SK-N-SH (cell line): ENCODE results near the gene LCNL1.

Experiments
- EZH2phosphoT487 ChIP-seq: fragments of 200-600 bp; sonication (generic); IDR thresholded peaks from 2 replicates; pipeline ENCODE4 v1.6.1; 2017; ENCODE audit warnings: low read depth, mixed run types, mild to moderate bottlenecking, antibody characterized with exemption, moderate library complexity, borderline replicate concordance
- FOXM1 ChIP-seq: IDR thresholded peaks from 2 replicates; pipeline ENCODE4 v1.4.0; 2012; ENCODE audit warnings: low read depth, mild to moderate bottlenecking
- GATA2 ChIP-seq: sonication (generic); formaldehyde crosslinking; IDR thresholded peaks from 2 replicates; pipeline ENCODE4 v1.5.0; 2020; ENCODE audit warnings: mild to moderate bottlenecking, missing genetic modification reagents
- JUND ChIP-seq: IDR thresholded peaks from 2 replicates; pipeline ENCODE4 v1.4.0; 2012
- NRF1 ChIP-seq: IDR thresholded peaks from 2 replicates; pipeline ENCODE4 v1.6.1; 2012; ENCODE audit warnings: low read depth, mild to moderate bottlenecking, low read length
- PBX3 ChIP-seq: IDR thresholded peaks from 2 replicates; pipeline ENCODE4; 2012
- POLR2AphosphoS5 ChIP-seq: IDR thresholded peaks from 2 replicates; pipeline ENCODE4 v1.6.1; 2012; ENCODE audit warnings: low read depth, low read length
- RAD21 ChIP-seq: IDR thresholded peaks from 2 replicates; pipeline ENCODE4 v1.6.1; 2012; ENCODE audit warnings: mild to moderate bottlenecking, low read length
- SIN3A ChIP-seq: IDR thresholded peaks from 2 replicates; pipeline ENCODE4 v1.6.1; 2012; ENCODE audit warnings: low read depth, mild to moderate bottlenecking, low read length, moderate library complexity, borderline replicate concordance
- TAF1 ChIP-seq: IDR thresholded peaks from 2 replicates; pipeline ENCODE4 v1.6.1; 2012; ENCODE audit warnings: low read depth, mild to moderate bottlenecking, low read length, moderate library complexity, borderline replicate concordance
- TCF12 ChIP-seq: IDR thresholded peaks from 2 replicates; pipeline ENCODE4 v1.4.0; 2012
- YY1 ChIP-seq: IDR thresholded peaks from 2 replicates; pipeline ENCODE4 v1.4.0; 2012; ENCODE audit warnings: low read depth, mild to moderate bottlenecking
- TF ChIP-seq, protein P1 (sequence below): fragments of 200-600 bp; sonication (generic); IDR thresholded peaks from 2 replicates; pipeline ENCODE4 v1.6.1; 2017; ENCODE audit warnings: antibody characterized with exemption, mild to moderate bottlenecking, moderate library complexity

GRCh38 chr9:137034709-137035506 is 52.1 kb downstream of the LCNL1 start:
- TF ChIP-seq, protein P1, sequence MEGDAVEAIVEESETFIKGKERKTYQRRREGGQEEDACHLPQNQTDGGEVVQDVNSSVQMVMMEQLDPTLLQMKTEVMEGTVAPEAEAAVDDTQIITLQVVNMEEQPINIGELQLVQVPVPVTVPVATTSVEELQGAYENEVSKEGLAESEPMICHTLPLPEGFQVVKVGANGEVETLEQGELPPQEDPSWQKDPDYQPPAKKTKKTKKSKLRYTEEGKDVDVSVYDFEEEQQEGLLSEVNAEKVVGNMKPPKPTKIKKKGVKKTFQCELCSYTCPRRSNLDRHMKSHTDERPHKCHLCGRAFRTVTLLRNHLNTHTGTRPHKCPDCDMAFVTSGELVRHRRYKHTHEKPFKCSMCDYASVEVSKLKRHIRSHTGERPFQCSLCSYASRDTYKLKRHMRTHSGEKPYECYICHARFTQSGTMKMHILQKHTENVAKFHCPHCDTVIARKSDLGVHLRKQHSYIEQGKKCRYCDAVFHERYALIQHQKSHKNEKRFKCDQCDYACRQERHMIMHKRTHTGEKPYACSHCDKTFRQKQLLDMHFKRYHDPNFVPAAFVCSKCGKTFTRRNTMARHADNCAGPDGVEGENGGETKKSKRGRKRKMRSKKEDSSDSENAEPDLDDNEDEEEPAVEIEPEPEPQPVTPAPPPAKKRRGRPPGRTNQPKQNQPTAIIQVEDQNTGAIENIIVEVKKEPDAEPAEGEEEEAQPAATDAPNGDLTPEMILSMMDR = peak; percentile 81
- TF ChIP-seq PBX3 (no peak), FOXM1 (no peak), POLR2AphosphoS5 (no peak), NRF1 (no peak), EZH2phosphoT487 (no peak), JUND (no peak), GATA2 (CRISPR knock-in tag) (no peak), TCF12 (no peak), RAD21 (peak; percentile 85), SIN3A (no peak), YY1 (no peak), TAF1 (no peak)
